Measurements from ENCODE around the gene TMEM242.

DNA sequence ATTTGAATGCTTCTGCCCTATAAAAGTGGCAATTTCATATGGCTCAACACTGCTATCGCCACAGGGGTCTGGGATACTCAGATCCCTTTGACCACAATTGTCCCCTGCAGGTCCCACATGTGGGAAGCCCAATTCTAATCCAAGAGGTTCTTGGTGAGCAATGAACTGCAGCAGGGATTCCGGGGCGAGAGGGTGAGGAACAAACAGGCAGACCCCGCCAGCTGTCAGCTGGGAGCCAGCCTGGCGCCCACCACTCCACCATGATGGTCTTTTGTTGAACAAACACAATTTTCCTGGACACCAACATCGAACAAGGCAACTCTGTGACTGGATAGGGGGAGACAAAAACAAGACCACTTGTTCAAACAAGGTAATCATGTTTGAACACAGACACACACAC lies 80.5 kb downstream of the TMEM242 start:
- TF ChIP-seq, protein P1, sequence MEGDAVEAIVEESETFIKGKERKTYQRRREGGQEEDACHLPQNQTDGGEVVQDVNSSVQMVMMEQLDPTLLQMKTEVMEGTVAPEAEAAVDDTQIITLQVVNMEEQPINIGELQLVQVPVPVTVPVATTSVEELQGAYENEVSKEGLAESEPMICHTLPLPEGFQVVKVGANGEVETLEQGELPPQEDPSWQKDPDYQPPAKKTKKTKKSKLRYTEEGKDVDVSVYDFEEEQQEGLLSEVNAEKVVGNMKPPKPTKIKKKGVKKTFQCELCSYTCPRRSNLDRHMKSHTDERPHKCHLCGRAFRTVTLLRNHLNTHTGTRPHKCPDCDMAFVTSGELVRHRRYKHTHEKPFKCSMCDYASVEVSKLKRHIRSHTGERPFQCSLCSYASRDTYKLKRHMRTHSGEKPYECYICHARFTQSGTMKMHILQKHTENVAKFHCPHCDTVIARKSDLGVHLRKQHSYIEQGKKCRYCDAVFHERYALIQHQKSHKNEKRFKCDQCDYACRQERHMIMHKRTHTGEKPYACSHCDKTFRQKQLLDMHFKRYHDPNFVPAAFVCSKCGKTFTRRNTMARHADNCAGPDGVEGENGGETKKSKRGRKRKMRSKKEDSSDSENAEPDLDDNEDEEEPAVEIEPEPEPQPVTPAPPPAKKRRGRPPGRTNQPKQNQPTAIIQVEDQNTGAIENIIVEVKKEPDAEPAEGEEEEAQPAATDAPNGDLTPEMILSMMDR (IDR thresholded peaks at IDR 0.05), result no peak
- no peak for TF ChIP-seq EP300 (IDR thresholded peaks at IDR 0.05; ENCODE audit: low read depth)
